HEK293 (cell line): Measurements from ENCODE around the gene SYTL2.
A peak's percentile ranks its signal among the peaks of the same experiment; 100 is the strongest.

ENCODE experiments used
- ELK4 ChIP-seq: IDR thresholded peaks from 2 replicates; pipeline ENCODE4 v1.6.1; 2011; ENCODE audit warnings: mild to moderate bottlenecking, low read depth, low read length, borderline replicate concordance
- GFI1B ChIP-seq: fragments of 450-650 bp; formaldehyde crosslinking; IDR thresholded peaks from 2 replicates; pipeline ENCODE4 v1.5.1; 2016; ENCODE audit warnings: missing biosample characterization, missing genetic modification characterization
- GLIS2 ChIP-seq: fragments of 450-650 bp; formaldehyde crosslinking; IDR thresholded peaks from 2 replicates; pipeline ENCODE4 v1.5.1; 2016; ENCODE audit warnings: missing biosample characterization, missing genetic modification characterization
- IKZF3 ChIP-seq: fragments of 450-650 bp; IDR thresholded peaks from 2 replicates; pipeline ENCODE4 v1.5.0; 2018; ENCODE audit warnings: missing biosample characterization, mild to moderate bottlenecking, missing genetic modification characterization, moderate library complexity
- KLF10 ChIP-seq: fragments of 450-650 bp; IDR thresholded peaks from 2 replicates; pipeline ENCODE4 v1.5.1; 2018; ENCODE audit warnings: missing biosample characterization, mild to moderate bottlenecking, missing genetic modification characterization
- PRDM1 ChIP-seq: fragments of 450-650 bp; formaldehyde crosslinking; IDR thresholded peaks from 2 replicates; pipeline ENCODE4; 2016; ENCODE audit warnings: missing biosample characterization, missing genetic modification characterization
- PRDM6 ChIP-seq: fragments of 450-650 bp; formaldehyde crosslinking; IDR thresholded peaks from 2 replicates; pipeline ENCODE4 v1.5.1; 2017; ENCODE audit warnings: missing biosample characterization, missing genetic modification characterization
- RBAK ChIP-seq: fragments of 450-650 bp; formaldehyde crosslinking; IDR thresholded peaks from 2 replicates; pipeline ENCODE4 v1.5.1; 2016; ENCODE audit warnings: missing biosample characterization, missing genetic modification characterization
- SP7 ChIP-seq: fragments of 450-650 bp; formaldehyde crosslinking; IDR thresholded peaks from 2 replicates; pipeline ENCODE4 v1.5.1; 2016; ENCODE audit warnings: missing biosample characterization, missing genetic modification characterization
- ZBTB11 ChIP-seq: fragments of 450-650 bp; formaldehyde crosslinking; conservative IDR thresholded peaks from 2 replicates; pipeline ENCODE4 v1.5.1; 2016; ENCODE audit warnings: low read depth, missing biosample characterization, missing genetic modification characterization
- ZBTB21 ChIP-seq: fragments of 450-650 bp; formaldehyde crosslinking; IDR thresholded peaks from 2 replicates; pipeline ENCODE4 v1.5.1; 2017; ENCODE audit warnings: missing biosample characterization, missing genetic modification characterization
- ZEB2 ChIP-seq: fragments of 450-650 bp; formaldehyde crosslinking; IDR thresholded peaks from 2 replicates; pipeline ENCODE4 v1.5.1; 2016; ENCODE audit warnings: missing biosample characterization, missing genetic modification characterization
- ZNF155 ChIP-seq: fragments of 450-650 bp; formaldehyde crosslinking; IDR thresholded peaks from 2 replicates; pipeline ENCODE4 v1.5.1; 2016; ENCODE audit warnings: missing biosample characterization, missing genetic modification characterization
- ZNF175 ChIP-seq: fragments of 450-650 bp; formaldehyde crosslinking; IDR thresholded peaks from 2 replicates; pipeline ENCODE4 v1.5.1; 2016; ENCODE audit warnings: missing biosample characterization, missing genetic modification characterization
- ZNF266 ChIP-seq: fragments of 450-650 bp; formaldehyde crosslinking; IDR thresholded peaks from 2 replicates; pipeline ENCODE4 v1.5.1; 2016; ENCODE audit warnings: missing biosample characterization, missing genetic modification characterization, low read depth
- ZNF510 ChIP-seq: fragments of 450-650 bp; formaldehyde crosslinking; IDR thresholded peaks from 2 replicates; pipeline ENCODE4 v1.5.1; 2018; ENCODE audit warnings: mild to moderate bottlenecking, missing genetic modification characterization, missing biosample characterization; ENCODE audit not compliant: insufficient replicate concordance
- ZNF544 ChIP-seq: fragments of 450-650 bp; formaldehyde crosslinking; IDR thresholded peaks from 2 replicates; pipeline ENCODE4 v1.5.0; 2017; ENCODE audit warnings: missing biosample characterization, missing genetic modification characterization
- ZNF585B ChIP-seq: fragments of 450-650 bp; formaldehyde crosslinking; IDR thresholded peaks from 2 replicates; pipeline ENCODE4 v1.5.1; 2016; ENCODE audit warnings: missing biosample characterization, missing genetic modification characterization
- ZNF629 ChIP-seq: fragments of 450-650 bp; formaldehyde crosslinking; IDR thresholded peaks from 2 replicates; pipeline ENCODE4 v1.5.1; 2017; ENCODE audit warnings: missing biosample characterization, missing genetic modification characterization
- ZNF645 ChIP-seq: fragments of 450-650 bp; formaldehyde crosslinking; IDR thresholded peaks from 2 replicates; pipeline ENCODE4; 2016; ENCODE audit warnings: missing biosample characterization, missing genetic modification characterization
- ZNF654 ChIP-seq: fragments of 450-650 bp; formaldehyde crosslinking; IDR thresholded peaks from 2 replicates; pipeline ENCODE4 v1.5.1; 2016; ENCODE audit warnings: low read depth, missing biosample characterization, missing genetic modification characterization
- ZNF670 ChIP-seq: fragments of 450-650 bp; formaldehyde crosslinking; IDR thresholded peaks from 2 replicates; pipeline ENCODE4 v1.5.1; 2016; ENCODE audit warnings: missing biosample characterization, missing genetic modification characterization, low read depth
- ZNF747 ChIP-seq: fragments of 450-650 bp; formaldehyde crosslinking; IDR thresholded peaks from 2 replicates; pipeline ENCODE4 v1.5.1; 2016; ENCODE audit warnings: missing biosample characterization, missing genetic modification characterization
- ZNF777 ChIP-seq: fragments of 450-650 bp; formaldehyde crosslinking; IDR thresholded peaks from 2 replicates; pipeline ENCODE4 v1.5.1; 2017; ENCODE audit warnings: missing biosample characterization, missing genetic modification characterization, borderline replicate concordance
- ZNF791 ChIP-seq: fragments of 450-650 bp; formaldehyde crosslinking; IDR thresholded peaks from 2 replicates; pipeline ENCODE4 v1.5.1; 2016; ENCODE audit warnings: missing biosample characterization, missing genetic modification characterization
- ZNF792 ChIP-seq: fragments of 450-650 bp; formaldehyde crosslinking; IDR thresholded peaks from 2 replicates; pipeline ENCODE4 v1.5.1; 2016; ENCODE audit warnings: missing biosample characterization, missing genetic modification characterization
- ZNF830 ChIP-seq: fragments of 450-650 bp; IDR thresholded peaks from 2 replicates; pipeline ENCODE4 v1.5.0; 2018; ENCODE audit warnings: missing biosample characterization, missing genetic modification characterization, low read depth, mild to moderate bottlenecking, moderate library complexity
- ZSCAN16 ChIP-seq: fragments of 450-650 bp; formaldehyde crosslinking; IDR thresholded peaks from 2 replicates; pipeline ENCODE4 v1.5.1; 2016; ENCODE audit warnings: missing biosample characterization, missing genetic modification characterization
- ZXDB ChIP-seq: fragments of 450-650 bp; formaldehyde crosslinking; IDR thresholded peaks from 2 replicates; pipeline ENCODE4 v1.5.1; 2016; ENCODE audit warnings: missing biosample characterization, missing genetic modification characterization
- TF ChIP-seq, protein P1 (sequence below): fragments of 450-650 bp; formaldehyde crosslinking; IDR thresholded peaks from 2 replicates; pipeline ENCODE4 v1.5.1; 2016; ENCODE audit warnings: missing biosample characterization, missing genetic modification characterization
- TF ChIP-seq, protein P2 (sequence below): fragments of 450-650 bp; IDR thresholded peaks from 2 replicates; pipeline ENCODE4 v1.5.1; 2018; ENCODE audit warnings: missing biosample characterization, mild to moderate bottlenecking, missing genetic modification characterization

The SYTL2 gene

DNA sequence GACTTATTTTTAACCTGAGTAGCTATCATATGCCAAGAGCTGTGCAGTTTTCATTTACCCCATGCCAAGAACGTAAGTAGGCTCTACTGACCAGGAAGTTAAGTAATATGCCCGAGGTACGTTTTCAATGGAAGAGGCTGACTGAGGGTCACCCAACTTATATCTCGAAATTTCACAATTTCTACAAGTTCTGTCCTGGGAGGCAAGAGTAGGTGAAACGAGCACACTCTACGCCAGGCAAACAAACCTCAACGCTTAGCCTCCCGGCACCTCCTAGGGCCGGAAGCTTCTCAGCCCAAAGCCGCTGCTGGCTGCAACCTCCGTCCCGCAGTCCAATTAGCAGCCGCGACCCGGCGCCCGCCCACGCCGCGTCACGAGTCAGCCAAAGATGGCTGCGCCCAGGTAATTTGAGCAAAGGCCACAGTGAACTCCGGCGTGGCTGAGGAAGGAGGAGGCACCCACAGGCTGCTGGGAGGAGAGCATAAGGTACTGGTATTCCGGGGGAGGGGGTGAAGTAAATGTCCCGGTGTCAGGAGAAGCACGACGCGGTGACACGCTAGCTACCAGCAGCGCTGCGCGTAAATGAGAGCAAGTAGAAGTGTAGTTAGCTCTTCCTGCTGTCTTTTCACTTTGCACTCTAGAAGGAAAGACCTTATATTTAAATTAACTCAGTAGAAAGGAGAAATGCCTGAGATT lies 163.2 kb downstream of the SYTL2 start, which contains the start of gene TMEM126A (continued):
- TF ChIP-seq ZNF645 (tag by site-specific recombination) (no peak), ZNF777 (tag by site-specific recombination) (no peak), ZNF544 (tag by site-specific recombination) (no peak), PRDM6 (tag by site-specific recombination) (no peak), GFI1B (no peak), IKZF3 (no peak), ELK4 (no peak), ZNF510 (tag by site-specific recombination) (no peak), ZNF830 (tag by site-specific recombination) (no peak), ZXDB (tag by site-specific recombination) (no peak; the same call in 1 of the 2 replicates), ZNF266 (tag by site-specific recombination) (no peak), ZNF155 (tag by site-specific recombination) (no peak), ZNF585B (tag by site-specific recombination) (no peak), ZNF654 (no peak), ZBTB11 (no peak), ZEB2 (tag by site-specific recombination) (peak; percentile 75), PRDM1 (peak; percentile 65; the same call in 1 of the 2 replicates), SP7 (tag by site-specific recombination) (peak; percentile 61; the same call in 1 of the 2 replicates), ZNF175 (no peak), KLF10 (tag by site-specific recombination) (peak; percentile 95), ZNF792 (no peak), ZNF629 (tag by site-specific recombination) (peak; percentile 79), ZBTB21 (tag by site-specific recombination) (peak; percentile 39; the same call in 1 of the 2 replicates), GLIS2 (no peak), ZSCAN16 (tag by site-specific recombination) (no peak), ZNF791 (no peak), RBAK (tag by site-specific recombination) (no peak), ZNF670 (tag by site-specific recombination) (no peak), ZNF747 (tag by site-specific recombination) (no peak)
- TF ChIP-seq, protein P1, sequence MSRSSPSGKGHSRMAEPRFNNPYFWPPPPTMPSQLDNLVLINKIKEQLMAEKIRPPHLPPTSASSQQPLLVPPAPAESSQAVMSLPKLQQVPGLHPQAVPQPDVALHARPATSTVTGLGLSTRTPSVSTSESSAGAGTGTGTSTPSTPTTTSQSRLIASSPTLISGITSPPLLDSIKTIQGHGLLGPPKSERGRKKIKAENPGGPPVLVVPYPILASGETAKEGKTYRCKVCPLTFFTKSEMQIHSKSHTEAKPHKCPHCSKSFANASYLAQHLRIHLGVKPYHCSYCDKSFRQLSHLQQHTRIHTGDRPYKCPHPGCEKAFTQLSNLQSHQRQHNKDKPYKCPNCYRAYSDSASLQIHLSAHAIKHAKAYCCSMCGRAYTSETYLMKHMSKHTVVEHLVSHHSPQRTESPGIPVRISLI (tag by site-specific recombination): no peak
- TF ChIP-seq, protein P2, sequence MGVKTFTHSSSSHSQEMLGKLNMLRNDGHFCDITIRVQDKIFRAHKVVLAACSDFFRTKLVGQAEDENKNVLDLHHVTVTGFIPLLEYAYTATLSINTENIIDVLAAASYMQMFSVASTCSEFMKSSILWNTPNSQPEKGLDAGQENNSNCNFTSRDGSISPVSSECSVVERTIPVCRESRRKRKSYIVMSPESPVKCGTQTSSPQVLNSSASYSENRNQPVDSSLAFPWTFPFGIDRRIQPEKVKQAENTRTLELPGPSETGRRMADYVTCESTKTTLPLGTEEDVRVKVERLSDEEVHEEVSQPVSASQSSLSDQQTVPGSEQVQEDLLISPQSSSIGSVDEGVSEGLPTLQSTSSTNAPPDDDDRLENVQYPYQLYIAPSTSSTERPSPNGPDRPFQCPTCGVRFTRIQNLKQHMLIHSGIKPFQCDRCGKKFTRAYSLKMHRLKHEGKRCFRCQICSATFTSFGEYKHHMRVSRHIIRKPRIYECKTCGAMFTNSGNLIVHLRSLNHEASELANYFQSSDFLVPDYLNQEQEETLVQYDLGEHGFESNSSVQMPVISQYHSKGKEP (tag by site-specific recombination): no peak
